Measurements from ENCODE around the gene DOLPP1.

GRCh38 chr9:129068110-129068509, 12.8 kb upstream of the DOLPP1 start:
- TF ChIP-seq, protein P1, sequence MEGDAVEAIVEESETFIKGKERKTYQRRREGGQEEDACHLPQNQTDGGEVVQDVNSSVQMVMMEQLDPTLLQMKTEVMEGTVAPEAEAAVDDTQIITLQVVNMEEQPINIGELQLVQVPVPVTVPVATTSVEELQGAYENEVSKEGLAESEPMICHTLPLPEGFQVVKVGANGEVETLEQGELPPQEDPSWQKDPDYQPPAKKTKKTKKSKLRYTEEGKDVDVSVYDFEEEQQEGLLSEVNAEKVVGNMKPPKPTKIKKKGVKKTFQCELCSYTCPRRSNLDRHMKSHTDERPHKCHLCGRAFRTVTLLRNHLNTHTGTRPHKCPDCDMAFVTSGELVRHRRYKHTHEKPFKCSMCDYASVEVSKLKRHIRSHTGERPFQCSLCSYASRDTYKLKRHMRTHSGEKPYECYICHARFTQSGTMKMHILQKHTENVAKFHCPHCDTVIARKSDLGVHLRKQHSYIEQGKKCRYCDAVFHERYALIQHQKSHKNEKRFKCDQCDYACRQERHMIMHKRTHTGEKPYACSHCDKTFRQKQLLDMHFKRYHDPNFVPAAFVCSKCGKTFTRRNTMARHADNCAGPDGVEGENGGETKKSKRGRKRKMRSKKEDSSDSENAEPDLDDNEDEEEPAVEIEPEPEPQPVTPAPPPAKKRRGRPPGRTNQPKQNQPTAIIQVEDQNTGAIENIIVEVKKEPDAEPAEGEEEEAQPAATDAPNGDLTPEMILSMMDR (IDR thresholded peaks at IDR 0.05 in 8 of 11, conservative IDR thresholded peaks at IDR 0.05 in 3 of 11) = no peak
- TF ChIP-seq POLR2A (IDR thresholded peaks at IDR 0.05) (no peak), POLR2AphosphoS5 (IDR thresholded peaks at IDR 0.05) (no peak)
